Urothelium cell line (cell line): ENCODE results near the gene MLXIPL.
"Not testable (repeated sequence)": the region's sequence is repeated elsewhere in the genome, so short reads cannot be mapped to it uniquely, and the experiment has no call there.

Experiments
- DNase-seq: peaks from one replicate; pipeline ENCODE4 v3.0.0; 2011; ENCODE audit warnings: low spot score, mixed read lengths
- FAIRE-seq: peaks from 2 replicates; lab custom pipeline; 2011; peaks lifted over from hg19 to GRCh38; lab: Jason Lieb, UNC

The MLXIPL gene

GRCh38 chr7:73556208-73557107, 67.9 kb downstream of the MLXIPL start:
- no peak for DNase-seq
- FAIRE-seq = no peak

- DNase-seq (no peak), FAIRE-seq (no peak)
These were observed 68.8 kb downstream of the MLXIPL start for GRCh38 chr7:73555411-73555982.

DNA sequence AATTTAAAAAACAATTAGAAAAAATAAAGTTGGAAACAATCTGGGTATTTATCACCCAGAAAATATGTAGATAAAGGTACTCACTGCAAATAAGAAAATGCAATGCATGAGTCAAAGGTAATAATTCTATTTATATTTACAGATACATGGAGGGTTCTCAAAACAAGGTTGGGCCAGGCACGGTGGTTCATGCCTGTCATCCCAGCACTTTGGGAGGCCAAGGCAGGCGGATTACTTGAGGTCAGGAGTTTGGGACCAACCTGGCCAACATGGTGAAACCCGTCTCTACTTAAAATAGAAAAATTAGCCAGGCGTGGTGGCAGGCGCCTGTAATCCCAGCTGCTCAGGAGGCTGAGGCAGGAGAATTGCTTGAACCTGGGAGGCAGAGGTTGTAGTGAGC, 74.2 kb downstream of the MLXIPL start:
- not testable (repeated sequence) for FAIRE-seq, DNase-seq

GRCh38 chr7:73549176-73549575, 75.1 kb downstream of the MLXIPL start:
- DNase-seq (no peak), FAIRE-seq (no peak)

DNA sequence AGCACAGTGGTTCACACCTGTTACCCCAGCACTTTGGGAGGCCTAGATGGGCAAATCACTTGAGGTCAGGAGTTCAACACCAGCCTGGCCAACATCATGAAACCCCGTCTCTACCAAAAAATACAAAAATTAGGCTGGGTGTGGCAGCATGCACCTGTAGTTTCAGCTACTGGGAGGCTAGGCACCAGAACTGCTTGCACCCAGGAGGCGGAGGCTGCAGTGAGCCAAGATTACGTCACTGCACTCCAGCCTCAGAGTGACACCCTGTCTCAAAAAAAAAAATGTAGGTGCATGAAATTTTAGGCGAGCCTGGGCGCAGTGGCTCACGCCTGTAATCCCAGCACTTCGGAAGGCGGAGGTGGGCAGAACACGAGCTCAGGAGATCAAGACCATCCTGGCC, 76.5 kb downstream of the MLXIPL start:
- DNase-seq (no peak), FAIRE-seq (no peak)

DNA sequence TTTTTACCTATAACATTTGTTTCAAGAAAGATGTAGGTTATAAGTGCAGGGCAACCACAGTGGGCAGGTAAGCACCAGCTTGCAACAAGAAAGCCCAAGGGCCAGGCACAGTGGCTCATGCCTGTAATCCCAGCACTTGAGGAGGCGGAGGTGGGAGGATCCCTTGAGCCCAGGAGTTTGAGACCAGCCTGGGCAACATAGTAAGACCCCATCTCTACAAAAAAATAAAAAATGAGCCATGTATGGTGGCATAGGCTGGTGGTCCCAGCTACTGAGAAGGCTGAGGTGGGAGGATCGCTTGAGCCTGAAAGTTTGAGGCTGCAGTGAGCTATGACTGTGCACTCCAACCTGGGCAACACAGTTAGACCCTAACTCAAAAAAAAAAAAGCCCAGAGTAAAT, 79.6 kb downstream of the MLXIPL start:
- no peak for DNase-seq
- no peak for FAIRE-seq
